ENCODE measurements around the gene FGF9. TPM values are rescaled to one million over a fixed set of nuclear protein-coding genes. Genes with fewer than 3 reads are reported as not detected.

The FGF9 gene
- total and polyA plus RNA-seq, 3 experiments from 2014 or later, result 1.7 to 2.3 (median 2.3) TPM

GRCh38 chr13:21688056-21688455 lies 17.2 kb downstream of the FGF9 start:
- no peak for DNase-seq
- Mint-ChIP-seq H3K4me1 (no peaks in the 10 kb centered on the region), H3K27me3 (peaks cover 0 to 6% of the 10 kb centered on the region in 2 donors), H3K36me3 (peaks cover 5 to 13% (median 10%) of the 10 kb centered on the region in 3 donors), H3K4me3 (no peak overlapping the region), H3K27ac (no peak overlapping the region), H3K9me3 (no peaks in the 10 kb centered on the region)
- Histone ChIP-seq H3K27ac (ENCODE audit: low read depth, low read length) (no peak overlapping the region), H3K4me1 (ENCODE audit: insufficient read depth, low read length) (no peaks in the 10 kb centered on the region), H3K36me3 (ENCODE audit: insufficient read depth, low read length) (no peaks in the 10 kb centered on the region), H3K27me3 (ENCODE audit: insufficient read depth, low read length, poor library complexity, severe bottlenecking) (no peaks in the 10 kb centered on the region), H3K4me3 (ENCODE audit: low read length) (no peak overlapping the region), H3K9me3 (ENCODE audit: low read length) (no peaks in the 10 kb centered on the region)
- ChIA-PET CTCF (interaction anchor here (0.9 kb wide), 1 partner anchor 50 kb away, joined by 3 read pairs; no protein-coding TSS in a partner anchor), POLR2A (no interaction called here)

GRCh38 chr13:21689097-21689496 lies 18.2 kb downstream of the FGF9 start:
- H3K4me1 ChIP-seq (ENCODE audit: insufficient read depth, low read length), result no peaks in the 10 kb centered on the region
- H3K9me3 ChIP-seq (ENCODE audit: low read length), result no peaks in the 10 kb centered on the region
- no peaks in the 10 kb centered on the region for H3K36me3 ChIP-seq (ENCODE audit: insufficient read depth, low read length)
- peaks cover 4 to 13% (median 10%) of the 10 kb centered on the region in 3 donors for H3K36me3 Mint-ChIP-seq
- DNase-seq, result no peak
- H3K27ac ChIP-seq (ENCODE audit: low read depth, low read length), result no peak overlapping the region
- H3K27ac Mint-ChIP-seq, result no peak overlapping the region
- H3K4me1 Mint-ChIP-seq, result no peaks in the 10 kb centered on the region
- ChIA-PET CTCF (no interaction called here), POLR2A (no interaction called here)
- no peaks in the 10 kb centered on the region for H3K27me3 ChIP-seq (ENCODE audit: insufficient read depth, low read length, poor library complexity, severe bottlenecking)
- no peak overlapping the region for H3K4me3 ChIP-seq (ENCODE audit: low read length)
- no peak overlapping the region for H3K4me3 Mint-ChIP-seq
- H3K9me3 Mint-ChIP-seq, result no peaks in the 10 kb centered on the region
- peaks cover 0 to 6% of the 10 kb centered on the region in 2 donors for H3K27me3 Mint-ChIP-seq

GRCh38 chr13:21690955-21691354 lies 20.1 kb downstream of the FGF9 start:
- no peaks in the 10 kb centered on the region for H3K27me3 ChIP-seq (ENCODE audit: insufficient read depth, low read length, poor library complexity, severe bottlenecking)
- Mint-ChIP-seq H3K9me3 (no peaks in the 10 kb centered on the region), H3K27ac (no peak overlapping the region), H3K27me3 (peaks cover 0 to 6% of the 10 kb centered on the region in 2 donors), H3K36me3 (peaks cover 5 to 9% (median 8%) of the 10 kb centered on the region in 3 donors), H3K4me3 (no peak overlapping the region), H3K4me1 (no peaks in the 10 kb centered on the region)
- H3K4me3 ChIP-seq (ENCODE audit: low read length), result no peak overlapping the region
- H3K27ac ChIP-seq (ENCODE audit: low read depth, low read length), result no peak overlapping the region
- no peak for DNase-seq
- CTCF ChIA-PET, result interaction anchor here (1.3 kb wide), 1 partner anchor 10 kb away, joined by 3 read pairs; no protein-coding TSS in a partner anchor
- H3K36me3 ChIP-seq (ENCODE audit: insufficient read depth, low read length), result no peaks in the 10 kb centered on the region
- POLR2A ChIA-PET, result no interaction called here
- H3K4me1 ChIP-seq (ENCODE audit: insufficient read depth, low read length), result no peaks in the 10 kb centered on the region
- no peaks in the 10 kb centered on the region for H3K9me3 ChIP-seq (ENCODE audit: low read length)

DNA sequence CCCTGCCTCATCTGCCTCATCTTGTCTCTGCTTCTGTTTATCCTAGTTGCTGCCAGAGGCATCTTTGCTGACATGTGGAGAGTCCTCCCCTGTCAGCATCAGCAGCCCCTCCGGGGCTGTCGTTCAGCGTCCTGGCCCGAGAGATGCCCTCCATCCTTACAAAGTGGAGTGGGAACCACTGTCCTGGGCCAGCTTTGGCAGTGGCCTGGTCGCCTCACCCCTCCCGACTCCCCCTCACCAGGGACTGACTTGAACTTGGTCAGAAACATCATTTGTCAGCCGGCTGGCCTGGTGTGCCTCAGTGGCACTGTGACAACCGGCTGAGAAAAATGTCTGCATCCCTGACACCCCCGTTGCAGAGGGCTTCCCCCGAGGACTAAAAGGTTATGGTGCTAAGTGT lies 20.6 kb downstream of the FGF9 start:
- Mint-ChIP-seq H3K36me3 (peaks cover 5 to 9% (median 8%) of the 10 kb centered on the region in 3 donors), H3K27me3 (peaks cover 0 to 6% of the 10 kb centered on the region in 2 donors), H3K27ac (no peak overlapping the region), H3K4me3 (no peak overlapping the region), H3K9me3 (no peaks in the 10 kb centered on the region), H3K4me1 (no peaks in the 10 kb centered on the region)
- H3K9me3 ChIP-seq (ENCODE audit: low read length), result no peaks in the 10 kb centered on the region
- no peak overlapping the region for H3K27ac ChIP-seq (ENCODE audit: low read depth, low read length)
- no peaks in the 10 kb centered on the region for H3K36me3 ChIP-seq (ENCODE audit: insufficient read depth, low read length)
- DNase-seq, result no peak
- no peak overlapping the region for H3K4me3 ChIP-seq (ENCODE audit: low read length)
- POLR2A ChIA-PET, result no interaction called here
- H3K27me3 ChIP-seq (ENCODE audit: insufficient read depth, low read length, poor library complexity, severe bottlenecking), result no peaks in the 10 kb centered on the region
- CTCF ChIA-PET, result interaction anchor here (1.3 kb wide), 1 partner anchor 11 kb away, joined by 3 read pairs; no protein-coding TSS in a partner anchor
- H3K4me1 ChIP-seq (ENCODE audit: insufficient read depth, low read length), result no peaks in the 10 kb centered on the region

DNA sequence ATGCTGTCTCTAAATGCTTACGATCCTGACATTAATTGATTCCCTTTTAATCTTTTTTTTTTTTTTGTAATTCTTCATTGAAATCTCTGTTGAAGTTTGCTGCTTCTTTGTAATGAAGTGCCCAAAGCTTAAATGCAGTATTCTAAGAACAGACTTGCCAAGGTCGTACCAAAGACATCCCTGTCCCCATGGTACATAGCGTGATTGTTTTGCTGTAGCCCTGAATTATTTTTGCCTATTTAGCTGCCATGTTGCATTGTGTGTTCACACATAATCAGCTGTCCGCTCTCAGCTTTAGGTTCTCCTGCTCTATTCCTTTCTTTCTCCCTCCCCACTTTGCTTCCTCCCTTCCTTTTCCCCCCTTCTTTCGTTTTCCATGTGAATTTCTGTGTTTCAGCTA lies 21.1 kb downstream of the FGF9 start:
- H3K4me1 ChIP-seq (ENCODE audit: insufficient read depth, low read length), result no peaks in the 10 kb centered on the region
- no peaks in the 10 kb centered on the region for H3K9me3 ChIP-seq (ENCODE audit: low read length)
- no peak for DNase-seq
- H3K36me3 ChIP-seq (ENCODE audit: insufficient read depth, low read length), result no peaks in the 10 kb centered on the region
- Mint-ChIP-seq H3K4me3 (no peak overlapping the region), H3K4me1 (no peaks in the 10 kb centered on the region), H3K36me3 (peaks cover 5 to 9% (median 8%) of the 10 kb centered on the region in 3 donors), H3K9me3 (no peaks in the 10 kb centered on the region), H3K27ac (peak overlapping the region in 1 of 8 donors; percentile 2), H3K27me3 (peaks cover 0 to 6% of the 10 kb centered on the region in 2 donors)
- no peak overlapping the region for H3K27ac ChIP-seq (ENCODE audit: low read depth, low read length)
- H3K27me3 ChIP-seq (ENCODE audit: insufficient read depth, low read length, poor library complexity, severe bottlenecking), result no peaks in the 10 kb centered on the region
- CTCF ChIA-PET, result interaction anchor here (1.0 kb wide), 1 partner anchor 18 kb away, joined by 3 read pairs; no protein-coding TSS in a partner anchor
- no peak overlapping the region for H3K4me3 ChIP-seq (ENCODE audit: low read length)
- POLR2A ChIA-PET, result no interaction called here

DNA sequence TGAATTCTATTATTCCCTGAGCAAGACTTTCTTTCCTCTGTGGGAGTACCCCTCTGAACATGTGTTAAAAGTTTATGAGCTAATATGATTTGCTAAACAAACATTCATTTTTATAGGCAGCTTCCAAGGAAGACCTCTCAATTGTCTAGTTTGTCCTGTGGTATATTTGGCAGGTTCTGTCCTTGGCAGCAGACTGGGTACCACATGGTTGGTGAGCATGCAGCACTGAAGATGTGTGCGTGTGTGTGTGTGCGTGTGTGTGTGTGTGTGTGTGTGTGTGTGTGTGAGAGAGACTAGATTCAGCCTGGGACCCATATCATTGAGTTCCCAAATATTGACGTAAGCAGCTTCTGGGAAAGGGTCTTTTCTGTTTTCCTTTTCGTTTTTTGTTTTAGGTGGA lies 24.0 kb downstream of the FGF9 start:
- no peaks in the 10 kb centered on the region for H3K4me1 ChIP-seq (ENCODE audit: insufficient read depth, low read length)
- no peaks in the 10 kb centered on the region for H3K36me3 ChIP-seq (ENCODE audit: insufficient read depth, low read length)
- no peak overlapping the region for H3K27ac ChIP-seq (ENCODE audit: low read depth, low read length)
- Mint-ChIP-seq H3K27me3 (peaks cover 0 to 6% of the 10 kb centered on the region in 2 donors), H3K9me3 (no peaks in the 10 kb centered on the region), H3K36me3 (peaks cover 5 to 9% (median 6%) of the 10 kb centered on the region in 3 donors), H3K27ac (peak overlapping the region in 1 of 8 donors; percentile 79), H3K4me1 (no peaks in the 10 kb centered on the region), H3K4me3 (no peak overlapping the region)
- ChIA-PET CTCF (no interaction called here), POLR2A (no interaction called here)
- H3K27me3 ChIP-seq (ENCODE audit: insufficient read depth, low read length, poor library complexity, severe bottlenecking), result no peaks in the 10 kb centered on the region
- H3K4me3 ChIP-seq (ENCODE audit: low read length), result no peak overlapping the region
- H3K9me3 ChIP-seq (ENCODE audit: low read length), result no peaks in the 10 kb centered on the region
- no peak for DNase-seq

DNA sequence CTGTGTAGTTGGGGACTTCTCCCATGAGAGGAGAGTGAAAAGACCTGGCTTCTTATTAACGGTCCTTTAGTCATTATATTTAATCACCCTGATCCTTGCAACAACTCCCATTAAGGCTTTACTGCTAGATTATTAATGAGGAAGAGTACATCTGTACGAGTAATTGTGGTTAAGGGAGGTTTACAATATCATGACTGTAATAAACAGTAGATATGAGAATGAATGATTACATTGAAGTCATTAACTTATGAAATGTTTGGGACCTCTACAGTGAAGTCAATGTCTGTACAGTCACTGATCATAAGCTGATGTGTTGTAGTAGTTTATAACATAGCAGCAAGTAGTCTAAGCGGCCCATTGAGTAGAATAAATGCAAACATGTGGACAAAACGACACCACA lies 24.7 kb downstream of the FGF9 start:
- DNase-seq, result no peak
- H3K9me3 Mint-ChIP-seq, result no peaks in the 10 kb centered on the region
- no peak overlapping the region for H3K4me3 ChIP-seq (ENCODE audit: low read length)
- H3K27me3 Mint-ChIP-seq, result peaks cover 0 to 6% of the 10 kb centered on the region in 2 donors
- H3K36me3 Mint-ChIP-seq, result peaks cover 3 to 5% (median 4%) of the 10 kb centered on the region in 3 donors
- no peak overlapping the region for H3K27ac ChIP-seq (ENCODE audit: low read depth, low read length)
- H3K27ac Mint-ChIP-seq, result no peak overlapping the region
- CTCF ChIA-PET, result no interaction called here
- POLR2A ChIA-PET, result no interaction called here
- H3K27me3 ChIP-seq (ENCODE audit: insufficient read depth, low read length, poor library complexity, severe bottlenecking), result no peaks in the 10 kb centered on the region
- H3K36me3 ChIP-seq (ENCODE audit: insufficient read depth, low read length), result no peaks in the 10 kb centered on the region
- no peaks in the 10 kb centered on the region for H3K4me1 ChIP-seq (ENCODE audit: insufficient read depth, low read length)
- no peaks in the 10 kb centered on the region for H3K9me3 ChIP-seq (ENCODE audit: low read length)
- no peak overlapping the region for H3K4me3 Mint-ChIP-seq
- no peaks in the 10 kb centered on the region for H3K4me1 Mint-ChIP-seq

- H3K27ac ChIP-seq (ENCODE audit: low read depth, low read length), result no peak overlapping the region
- no peaks in the 10 kb centered on the region for H3K4me1 Mint-ChIP-seq
- CTCF ChIA-PET, result no interaction called here
Measured at GRCh38 chr13:21696865-21697448, 26.1 kb downstream of the FGF9 start.

More at GRCh38 chr13:21696865-21697448, 26.1 kb downstream of the FGF9 start:
- POLR2A ChIA-PET, result interaction anchor here (0.5 kb wide), 1 partner anchor 794 kb away, joined by 3 read pairs; no protein-coding TSS in a partner anchor
- Histone ChIP-seq H3K27me3 (ENCODE audit: insufficient read depth, low read length, poor library complexity, severe bottlenecking) (no peaks in the 10 kb centered on the region), H3K4me1 (ENCODE audit: insufficient read depth, low read length) (no peaks in the 10 kb centered on the region), H3K4me3 (ENCODE audit: low read length) (no peak overlapping the region), H3K36me3 (ENCODE audit: insufficient read depth, low read length) (no peaks in the 10 kb centered on the region), H3K9me3 (ENCODE audit: low read length) (no peaks in the 10 kb centered on the region)
- H3K36me3 Mint-ChIP-seq, result peaks cover 4 to 11% (median 5%) of the 10 kb centered on the region in 3 donors
- H3K9me3 Mint-ChIP-seq, result no peaks in the 10 kb centered on the region
- DNase-seq, result no peak
- peaks cover 0 to 11% of the 10 kb centered on the region in 2 donors for H3K27me3 Mint-ChIP-seq
- no peak overlapping the region for H3K4me3 Mint-ChIP-seq
- H3K27ac Mint-ChIP-seq, result no peak overlapping the region

All from CD8-positive, alpha-beta memory T cell (primary cell).